GM19025 (cell line): ENCODE measurements around the gene ACOT13.
"Not testable (repeated sequence)": the region's sequence is repeated elsewhere in the genome, so short reads cannot be mapped to it uniquely, and the experiment has no call there.

ENCODE experiments used
- ATAC-seq: cut with Tn5 transposase; IDR thresholded peaks from one replicate; pipeline ENCODE4 v1.9.1; 2021; ENCODE audit warnings: mild to moderate bottlenecking, low read depth, moderate library complexity; ENCODE audit not compliant: unreplicated experiment

The ACOT13 gene

DNA sequence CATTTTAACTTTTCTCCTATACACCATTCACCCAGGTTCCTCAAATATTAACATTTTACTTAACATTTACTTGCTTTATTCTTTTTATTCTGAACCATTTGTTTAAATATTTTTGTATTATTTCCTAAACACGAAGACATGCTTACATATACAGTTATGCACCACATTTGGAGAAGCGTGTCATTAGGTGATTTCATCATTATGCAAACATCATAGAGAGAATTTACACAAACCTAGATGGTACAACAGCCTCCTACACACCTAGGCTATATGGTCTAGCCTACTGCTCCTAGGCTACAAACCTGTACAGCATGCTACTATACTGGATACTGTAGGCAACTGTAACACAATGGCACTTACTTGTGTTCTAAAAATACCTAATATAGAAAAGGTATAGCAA is 6.8 kb upstream of the ACOT13 start:
- no peak for ATAC-seq

DNA sequence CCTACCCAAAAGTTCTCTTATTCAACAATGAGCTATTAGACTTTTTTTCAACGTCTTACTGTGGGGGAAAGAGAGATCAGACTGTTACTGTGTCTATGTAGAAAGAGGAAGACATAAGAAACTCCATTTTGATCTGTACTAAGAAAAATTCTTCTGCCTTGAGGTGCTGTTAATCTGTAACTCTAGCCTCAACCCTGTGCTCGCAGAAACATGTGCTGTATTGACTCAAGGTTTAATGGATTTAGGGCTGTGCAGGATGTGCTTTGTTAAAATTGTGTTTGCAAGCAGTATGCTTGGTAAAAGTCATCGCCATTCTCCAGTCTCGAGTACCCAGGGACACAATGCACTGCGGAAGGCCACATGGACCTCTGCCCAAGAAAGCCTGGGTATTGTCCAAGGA is 5.1 kb upstream of the ACOT13 start:
- not testable (repeated sequence) for ATAC-seq

DNA sequence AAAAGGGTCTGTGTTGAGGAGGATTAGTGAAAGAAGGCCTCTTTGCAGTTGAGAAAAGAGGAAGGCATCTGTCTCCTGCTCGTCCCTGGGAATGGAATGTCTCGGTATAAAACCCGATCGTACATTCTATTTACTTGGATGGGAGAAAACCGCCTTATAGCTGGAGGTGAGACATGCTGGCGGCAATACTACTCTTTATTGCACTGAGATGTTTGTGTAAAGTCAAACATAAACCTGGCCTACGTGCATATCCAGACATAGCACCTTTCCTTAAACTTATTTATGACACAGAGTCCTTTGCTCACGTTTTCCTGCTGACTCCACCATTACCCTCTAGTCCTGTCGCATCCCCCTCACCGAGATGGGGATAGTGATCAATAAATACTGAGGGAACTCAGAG is 4.6 kb upstream of the ACOT13 start:
- ATAC-seq = no peak

- ATAC-seq = no peak
Measured at GRCh38 chr6:24663189-24663588, 3.7 kb upstream of the ACOT13 start.

DNA sequence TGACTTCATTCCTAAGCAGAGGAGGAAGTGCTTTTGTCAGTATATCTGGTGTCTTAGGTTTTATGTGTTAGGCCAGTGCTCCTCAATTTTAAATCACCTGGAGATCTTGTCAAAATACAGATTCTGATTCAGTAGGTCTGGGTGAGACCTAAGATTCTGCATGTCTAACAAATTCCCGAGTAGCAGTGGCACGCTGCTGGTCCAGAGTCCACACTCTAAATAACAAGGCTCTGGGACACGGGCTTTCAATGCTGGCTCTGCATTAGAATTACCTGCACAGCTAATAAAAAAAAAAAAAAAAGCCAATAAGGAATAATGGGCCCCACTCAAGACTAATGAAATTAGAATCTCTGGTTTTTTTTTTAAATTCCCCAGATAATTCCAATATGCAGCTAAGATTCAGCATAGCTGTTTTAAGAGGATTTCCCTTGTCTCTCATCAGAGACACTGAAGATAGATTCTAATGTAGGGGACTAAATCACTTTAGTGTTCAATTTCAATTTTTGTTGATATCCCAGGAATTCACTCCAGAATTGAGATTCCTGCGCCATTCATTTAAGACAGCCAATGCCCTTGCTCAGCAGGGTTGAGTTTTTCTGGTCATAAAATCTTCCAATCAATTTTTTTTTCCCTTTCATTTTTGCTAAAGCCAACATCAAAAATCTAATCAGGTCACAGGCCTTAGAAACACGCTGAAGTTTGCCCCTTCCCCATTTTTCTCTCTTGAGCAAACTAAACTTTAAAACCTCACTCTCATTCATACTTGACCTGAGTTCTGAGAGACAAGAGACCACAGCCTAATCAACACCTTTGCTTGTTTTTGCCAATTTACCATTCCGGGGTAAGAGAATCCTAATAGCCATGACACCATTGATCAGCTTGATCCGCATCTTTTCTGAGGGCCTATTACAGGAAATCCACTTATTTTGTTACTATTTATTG is 2.6 kb upstream of the ACOT13 start:
- no peak for ATAC-seq

GRCh38 chr6:24666097-24666640 is 708 bp upstream of the ACOT13 start:
- peak; percentile 25 for ATAC-seq

- ATAC-seq = no peak
Measured at GRCh38 chr6:24667378-24667803, 514 bp downstream of the ACOT13 start.

GRCh38 chr6:24668066-24668996 is 1.5 kb downstream of the ACOT13 start:
- not testable (repeated sequence) for ATAC-seq

DNA sequence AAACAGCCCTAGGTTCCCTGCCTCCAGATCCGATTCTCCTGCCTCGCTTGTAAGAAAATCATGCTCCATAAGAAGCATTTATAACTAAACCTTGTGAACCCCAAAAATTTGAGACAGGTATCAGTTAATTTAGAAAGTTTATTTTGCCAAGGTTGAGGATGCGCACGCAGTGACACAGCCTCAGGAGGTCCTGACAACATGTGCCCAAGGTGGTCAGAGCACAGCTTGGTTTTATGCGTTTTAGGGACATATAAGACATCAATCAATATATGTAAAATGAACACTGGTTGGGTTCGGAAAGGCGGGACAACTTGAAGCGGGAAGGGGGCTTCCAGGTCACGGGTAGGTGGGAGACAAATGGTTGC is 2.1 kb downstream of the ACOT13 start:
- no peak for ATAC-seq

DNA sequence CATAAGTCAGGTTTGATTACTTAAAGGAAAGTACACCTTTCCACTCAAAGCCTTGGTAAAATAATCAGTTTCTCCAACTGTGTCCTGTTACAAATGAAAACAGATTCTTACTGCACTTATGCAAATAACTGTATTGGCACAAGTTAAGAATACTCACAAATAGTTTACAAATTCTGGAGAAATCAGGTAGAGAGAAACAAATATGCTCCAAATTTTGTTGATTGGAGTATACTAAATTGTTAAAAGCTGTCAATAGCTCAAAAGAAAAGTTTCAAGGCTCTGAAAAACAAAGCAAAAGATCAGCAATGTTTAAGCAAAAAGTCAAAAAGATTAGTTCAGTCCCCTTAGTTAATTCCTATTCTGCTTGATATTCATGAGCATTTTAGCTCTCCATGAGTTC is 3.6 kb downstream of the ACOT13 start:
- not testable (repeated sequence) for ATAC-seq

- not testable (repeated sequence) for ATAC-seq
Measured at GRCh38 chr6:24671077-24671476, 4.2 kb downstream of the ACOT13 start.

DNA sequence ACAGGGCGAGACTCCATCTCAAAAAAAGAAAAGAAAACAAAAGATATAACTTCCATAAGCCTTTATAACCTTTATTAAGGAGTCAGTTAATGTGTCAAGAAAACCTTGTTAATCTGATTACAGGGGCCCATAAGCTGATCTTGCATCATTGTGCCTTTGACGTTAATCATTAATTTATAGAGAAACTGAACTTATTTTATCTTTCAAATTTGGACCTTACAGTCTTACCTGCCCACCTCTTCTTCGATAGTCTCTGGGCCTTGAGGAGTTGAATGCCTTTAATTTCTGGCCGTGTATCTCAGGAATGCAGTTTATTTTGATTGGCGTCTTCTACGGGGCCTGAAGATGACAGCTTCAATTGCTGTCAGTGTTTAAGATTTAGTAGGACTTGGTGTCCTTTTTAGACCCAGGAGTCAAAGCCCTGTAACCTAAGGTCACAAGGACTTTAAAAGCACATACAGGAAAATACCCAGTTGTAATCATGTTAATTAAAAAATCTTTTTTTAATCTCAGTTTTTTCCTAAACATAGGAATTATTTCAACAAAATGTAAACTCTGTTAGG is 5.8 kb downstream of the ACOT13 start:
- no peak for ATAC-seq

- ATAC-seq = no peak
Measured at GRCh38 chr6:24673625-24674024, 6.7 kb downstream of the ACOT13 start.

DNA sequence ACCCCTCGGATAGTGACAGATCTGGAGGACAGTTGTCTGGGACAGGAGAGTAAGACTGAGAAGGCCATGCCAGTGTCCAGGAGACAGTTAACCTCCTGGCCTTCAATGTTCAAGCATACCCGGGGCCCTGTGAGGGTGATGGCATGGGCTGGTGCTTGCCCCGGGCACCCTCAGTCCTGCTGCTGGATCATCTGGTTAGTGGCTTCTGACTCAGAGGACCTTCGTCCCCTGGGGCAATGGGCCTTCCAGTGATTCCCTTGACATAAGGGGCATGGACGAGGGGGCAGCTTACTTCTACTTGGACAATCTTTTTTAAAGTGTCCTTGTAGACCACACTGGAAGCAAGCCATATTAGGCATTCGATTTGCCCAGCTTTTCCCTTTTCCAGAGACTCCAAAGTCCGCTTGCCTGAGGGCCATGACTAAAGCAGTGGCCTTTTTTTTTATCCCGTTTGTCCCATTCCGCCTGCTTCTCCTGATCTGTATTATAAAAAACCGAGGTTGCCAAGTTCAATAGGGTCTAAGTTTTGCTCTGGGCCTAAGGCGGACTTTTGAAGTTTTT is 12.0 kb downstream of the ACOT13 start:
- ATAC-seq = not testable (repeated sequence)

GRCh38 chr6:24680582-24680981 is 13.7 kb downstream of the ACOT13 start:
- ATAC-seq = no peak

DNA sequence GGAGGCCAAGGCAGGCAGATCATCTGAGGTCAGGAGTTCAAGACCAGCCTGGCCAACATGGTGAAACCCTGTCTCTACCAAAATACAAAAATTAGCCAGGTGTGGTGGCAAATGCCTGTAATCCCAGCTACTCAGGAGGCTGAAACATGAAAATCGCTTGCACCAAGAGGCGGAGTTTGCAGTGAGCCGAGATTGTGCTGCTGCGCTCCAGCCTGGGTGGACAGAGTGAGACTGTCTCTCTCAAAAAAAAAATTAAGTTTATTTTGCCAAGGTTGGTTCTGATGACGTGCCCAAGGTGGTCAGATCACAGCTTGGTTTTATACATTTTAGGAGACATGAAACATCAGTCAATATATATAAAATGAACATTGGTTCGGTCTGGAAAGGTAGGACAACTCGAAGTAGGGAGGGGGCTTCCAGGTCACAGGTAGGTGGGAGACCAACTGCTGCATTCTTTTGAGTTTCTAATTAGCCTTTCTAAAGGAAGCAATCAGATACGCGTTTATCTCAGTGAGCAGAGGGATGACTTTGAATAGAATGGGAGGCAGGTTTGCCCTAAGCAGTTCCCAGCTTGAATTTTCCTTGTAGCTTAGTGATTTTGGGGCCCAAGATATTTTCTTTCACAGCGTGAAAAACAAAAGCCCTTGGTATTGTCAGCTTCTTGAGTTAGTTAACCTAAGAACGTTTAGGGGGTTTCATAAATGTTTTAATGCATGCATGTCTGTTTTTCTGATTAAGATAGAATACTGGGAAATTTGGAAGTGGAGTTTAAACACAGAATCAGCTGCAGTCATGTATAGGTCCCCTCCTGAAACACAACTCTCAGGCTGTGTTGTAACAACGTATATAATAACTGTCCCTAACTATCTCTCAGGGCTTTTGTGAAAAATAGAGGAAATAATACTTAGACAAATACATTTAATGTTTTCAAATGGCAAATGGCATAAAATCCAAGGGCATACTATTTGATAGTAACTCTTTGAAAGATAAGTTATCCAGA is 16.7 kb downstream of the ACOT13 start:
- no peak for ATAC-seq

GRCh38 chr6:24686408-24686807 is 19.5 kb downstream of the ACOT13 start:
- no peak for ATAC-seq

- no peak for ATAC-seq
Measured at GRCh38 chr6:24686946-24687345, 20.1 kb downstream of the ACOT13 start.

GRCh38 chr6:24689964-24690363 is 23.1 kb downstream of the ACOT13 start:
- ATAC-seq = no peak
